ENCODE results near the gene C9orf153. TPM values are rescaled to one million over a fixed set of nuclear protein-coding genes. Genes with fewer than 3 reads are reported as not detected.

Gene C9orf153
- total and polyA plus RNA-seq, 2 of the 8 experiments (the other 6 are each of a cell fraction or from before 2014, with no cell fraction given): not detected

DNA sequence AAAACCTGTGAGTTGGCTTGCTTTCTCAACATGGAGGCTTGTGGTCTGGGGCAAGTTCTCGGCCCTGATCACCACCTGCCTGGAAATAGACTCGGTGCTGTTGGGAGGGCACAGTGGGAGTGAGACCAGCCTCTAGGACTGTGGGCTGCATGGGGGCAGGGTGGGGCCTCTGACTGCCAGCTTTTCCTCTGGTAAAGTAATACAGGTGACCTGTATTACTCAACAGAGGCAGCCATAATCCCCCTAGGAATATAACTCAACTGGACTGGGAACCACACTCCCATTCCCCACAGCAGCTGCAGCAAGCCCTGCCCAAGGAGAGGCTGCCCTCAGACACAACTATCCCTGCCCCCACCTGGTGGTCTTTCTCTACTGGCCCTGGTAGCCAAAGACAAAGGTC is 72.8 kb downstream of the C9orf153 start (continued):
- TF ChIP-seq, protein P1, sequence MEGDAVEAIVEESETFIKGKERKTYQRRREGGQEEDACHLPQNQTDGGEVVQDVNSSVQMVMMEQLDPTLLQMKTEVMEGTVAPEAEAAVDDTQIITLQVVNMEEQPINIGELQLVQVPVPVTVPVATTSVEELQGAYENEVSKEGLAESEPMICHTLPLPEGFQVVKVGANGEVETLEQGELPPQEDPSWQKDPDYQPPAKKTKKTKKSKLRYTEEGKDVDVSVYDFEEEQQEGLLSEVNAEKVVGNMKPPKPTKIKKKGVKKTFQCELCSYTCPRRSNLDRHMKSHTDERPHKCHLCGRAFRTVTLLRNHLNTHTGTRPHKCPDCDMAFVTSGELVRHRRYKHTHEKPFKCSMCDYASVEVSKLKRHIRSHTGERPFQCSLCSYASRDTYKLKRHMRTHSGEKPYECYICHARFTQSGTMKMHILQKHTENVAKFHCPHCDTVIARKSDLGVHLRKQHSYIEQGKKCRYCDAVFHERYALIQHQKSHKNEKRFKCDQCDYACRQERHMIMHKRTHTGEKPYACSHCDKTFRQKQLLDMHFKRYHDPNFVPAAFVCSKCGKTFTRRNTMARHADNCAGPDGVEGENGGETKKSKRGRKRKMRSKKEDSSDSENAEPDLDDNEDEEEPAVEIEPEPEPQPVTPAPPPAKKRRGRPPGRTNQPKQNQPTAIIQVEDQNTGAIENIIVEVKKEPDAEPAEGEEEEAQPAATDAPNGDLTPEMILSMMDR (IDR thresholded peaks at IDR 0.05; ENCODE audit: control extremely low read depth in 1 of 3, insufficient read depth in 1 of 3, low read depth in 1 of 3, low read length in 3 of 3): no peak
- TF ChIP-seq RNF2 (IDR thresholded peaks at IDR 0.05; ENCODE audit: borderline replicate concordance, low read depth, low read length, missing control alignments, poor library complexity, severe bottlenecking): no peak

Data from H1 (cell line).